Common myeloid progenitor, CD34-positive (primary cell): ENCODE measurements around the gene RNF222.

Source experiments
- CTCF ChIA-PET: fragments of 350-600 bp; sonication (Branson Sonifier 250); formaldehyde crosslinking; loops from one replicate; lab custom pipeline; 2021; ENCODE audit warnings: antibody characterized with exemption; lab: Charles Lee
- POLR2A ChIA-PET: fragments of 350-600 bp; sonication (Branson Sonifier 250); formaldehyde crosslinking; loops from one replicate; lab custom pipeline; 2021; ENCODE audit warnings: antibody characterized with exemption; lab: Charles Lee
- DNase-seq, 3 donors: peaks; one replicate each; pipeline versions ENCODE4 v3.0.0 to v3.0.0-alpha.2; 2013
- H3K27ac ChIP-seq, 2 experiments: 1 replicate in 1 of 2; 2 replicates in 1 of 2; pipeline ENCODE4 v1.7.0; 2013; ENCODE audit warnings: inconsistent platforms in 2 of 2, low read length in 2 of 2, mild to moderate bottlenecking in 2 of 2, low read depth in 1 of 2, moderate library complexity in 1 of 2; ENCODE audit not compliant: severe bottlenecking in 2 of 2, insufficient read depth in 1 of 2, poor library complexity in 1 of 2
- H3K27me3 ChIP-seq, 5 experiments: replicated peaks in 2 of 5; 1 replicate in 3 of 5; 2 replicates in 2 of 5; pipeline versions ENCODE4 v1.6.1 to v1.7.0; 2013; ENCODE audit warnings: low read length in 4 of 5, mild to moderate bottlenecking in 2 of 5, moderate library complexity in 2 of 5, inconsistent platforms in 1 of 5; ENCODE audit not compliant: insufficient read depth in 5 of 5, control insufficient read depth in 4 of 5
- H3K36me3 ChIP-seq, 4 experiments: 1 replicate in 2 of 4; 2 replicates in 2 of 4; pipeline versions ENCODE4 v1.6.1 to v1.7.0; 2013; ENCODE audit warnings: low read length in 3 of 4, control low read depth in 1 of 4, mild to moderate bottlenecking in 1 of 4; ENCODE audit not compliant: control insufficient read depth in 4 of 4, insufficient read depth in 4 of 4
- H3K4me1 ChIP-seq, 4 experiments: 1 replicate in 3 of 4; 2 replicates in 1 of 4; pipeline versions ENCODE4 v1.6.1 to v1.7.1; 2013; ENCODE audit warnings: low read length in 3 of 4, mild to moderate bottlenecking in 3 of 4, control low read depth in 1 of 4, inconsistent platforms in 1 of 4, moderate library complexity in 1 of 4; ENCODE audit not compliant: control insufficient read depth in 4 of 4, insufficient read depth in 4 of 4; ENCODE audit errors: control extremely low read depth in 1 of 4
- H3K4me3 ChIP-seq, 7 experiments: 1 replicate in 4 of 7; 2 replicates in 3 of 7; pipeline versions ENCODE4 v1.5.1 to v1.7.0; 2013; ENCODE audit warnings: mild to moderate bottlenecking in 7 of 7, low read length in 6 of 7, moderate library complexity in 6 of 7, inconsistent platforms in 2 of 7, low read depth in 2 of 7, control low read depth in 1 of 7; ENCODE audit not compliant: insufficient read depth in 4 of 7, control insufficient read depth in 1 of 7; ENCODE audit errors: extremely low read depth in 1 of 7
- H3K9me3 ChIP-seq, 5 experiments: 1 replicate in 4 of 5; 2 replicates in 1 of 5; pipeline versions ENCODE4 v1.6.1 to v1.7.1; 2013; ENCODE audit warnings: low read length in 4 of 5, mild to moderate bottlenecking in 2 of 5, inconsistent platforms in 1 of 5, low read depth in 1 of 5, moderate library complexity in 1 of 5; ENCODE audit not compliant: control insufficient read depth in 4 of 5, insufficient read depth in 2 of 5; ENCODE audit errors: control extremely low read depth in 1 of 5
- WGBS: methylation state at CpG from one replicate; pipeline ENCODE4 v1.1.5; 2013; ENCODE audit not compliant: insufficient coverage; 5-methylcytosine and 5-hydroxymethylcytosine counted together

RNF222 gene

GRCh38 chr17:8345951-8346665 is 51.5 kb downstream of the RNF222 start:
- Histone ChIP-seq H3K9me3 (no peaks in the 10 kb centered on the region), H3K4me3 (no peak overlapping the region), H3K27me3 (peaks cover 0 to 2% (median 0%) of the 10 kb centered on the region in 5 experiments), H3K36me3 (no peaks in the 10 kb centered on the region), H3K4me1 (peaks cover 0 to 12% (median 3%) of the 10 kb centered on the region in 4 experiments), H3K27ac (no peak overlapping the region)
- CTCF ChIA-PET = interaction anchor here (0.6 to 3.4 kb wide), 9 partner anchors 10 to 235 kb away, joined by 3 to 16 read pairs (median 3); partner anchors contain the start of gene KRABD2
- POLR2A ChIA-PET = interaction anchor here (1.2 kb wide), 1 partner anchor 24 kb away, joined by 3 read pairs; no protein-coding TSS in a partner anchor
- DNase-seq = no peak
- 80% methylated on average over 1 of the region's 5 CpGs for WGBS

- Histone ChIP-seq H3K4me3 (no peak overlapping the region), H3K36me3 (no peaks in the 10 kb centered on the region), H3K27ac (no peak overlapping the region), H3K27me3 (peaks cover 0 to 2% (median 0%) of the 10 kb centered on the region in 5 experiments), H3K4me1 (peaks cover 0 to 12% (median 3%) of the 10 kb centered on the region in 4 experiments), H3K9me3 (no peaks in the 10 kb centered on the region)
- ChIA-PET POLR2A (interaction anchor here (1.2 kb wide), 1 partner anchor 25 kb away, joined by 3 read pairs; no protein-coding TSS in a partner anchor), CTCF (interaction anchor here (0.9 to 3.4 kb wide), 4 partner anchors 9 to 45 kb away, joined by 3 to 16 read pairs (median 3); no protein-coding TSS in a partner anchor)
- DNase-seq = peak in 2 of 3 donors; percentile 85 to 87
- 100% methylated on average over 2 of the region's 6 CpGs for WGBS
These were observed 52.5 kb downstream of the RNF222 start for GRCh38 chr17:8345052-8345690.

DNA sequence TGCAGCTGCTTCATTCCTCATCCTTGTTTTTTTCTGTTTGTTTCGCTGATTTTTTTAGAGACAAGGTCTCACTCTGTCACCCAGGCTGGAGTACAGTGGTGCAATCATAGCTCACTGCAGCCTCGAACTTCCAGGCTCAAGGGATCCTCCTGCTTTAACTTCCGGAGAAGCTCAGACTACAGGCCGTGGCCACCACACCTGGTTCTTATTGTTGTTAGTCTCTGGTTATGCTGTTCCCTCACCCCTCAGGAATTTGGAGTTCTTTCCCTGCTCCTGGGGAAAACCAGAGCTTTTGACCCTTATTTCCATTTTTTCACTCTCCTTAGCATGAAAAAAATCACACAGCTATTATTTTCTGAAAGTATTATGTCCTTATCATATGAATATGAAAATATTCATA is 56.2 kb downstream of the RNF222 start:
- Histone ChIP-seq H3K36me3 (no peaks in the 10 kb centered on the region), H3K4me3 (no peak overlapping the region), H3K27me3 (peaks cover 0 to under 1% (median 0%) of the 10 kb centered on the region in 5 experiments), H3K4me1 (peaks cover 7 to 28% (median 20%) of the 10 kb centered on the region in 4 experiments), H3K9me3 (no peaks in the 10 kb centered on the region), H3K27ac (no peak overlapping the region)
- CTCF ChIA-PET = interaction anchor here (1.0 kb wide), 1 partner anchor 35 kb away, joined by 3 read pairs; the partner anchor contains the start of gene KRABD2
- POLR2A ChIA-PET = interaction anchor here (0.6 to 1.0 kb wide), 2 partner anchors 10 kb away, joined by 3 read pairs; no protein-coding TSS in a partner anchor
- no peak for DNase-seq
- WGBS = 96% methylated on average over 4 of the region's 4 CpGs
